HFF-Myc (cell line): Measurements from ENCODE around the gene YAF2.
"Not testable (repeated sequence)": the region's sequence is repeated elsewhere in the genome, so short reads cannot be mapped to it uniquely, and the experiment has no call there.

Source experiments
- DNase-seq: peaks from one replicate; pipeline ENCODE4 v3.0.0-alpha.2; 2011; ENCODE audit warnings: low read depth; ENCODE audit errors: extremely low read depth
- H3K4me3 ChIP-seq: replicated peaks from 2 replicates; pipeline ENCODE4 v1.5.1; 2011; ENCODE audit warnings: low read depth, mild to moderate bottlenecking, control low read depth, low read length
- TF ChIP-seq, protein P1 (sequence below): IDR thresholded peaks from 2 replicates; pipeline ENCODE4 v1.5.1; 2012; ENCODE audit warnings: mild to moderate bottlenecking, low read depth, low read length, control low read depth; ENCODE audit errors: missing control alignments

YAF2 gene

DNA sequence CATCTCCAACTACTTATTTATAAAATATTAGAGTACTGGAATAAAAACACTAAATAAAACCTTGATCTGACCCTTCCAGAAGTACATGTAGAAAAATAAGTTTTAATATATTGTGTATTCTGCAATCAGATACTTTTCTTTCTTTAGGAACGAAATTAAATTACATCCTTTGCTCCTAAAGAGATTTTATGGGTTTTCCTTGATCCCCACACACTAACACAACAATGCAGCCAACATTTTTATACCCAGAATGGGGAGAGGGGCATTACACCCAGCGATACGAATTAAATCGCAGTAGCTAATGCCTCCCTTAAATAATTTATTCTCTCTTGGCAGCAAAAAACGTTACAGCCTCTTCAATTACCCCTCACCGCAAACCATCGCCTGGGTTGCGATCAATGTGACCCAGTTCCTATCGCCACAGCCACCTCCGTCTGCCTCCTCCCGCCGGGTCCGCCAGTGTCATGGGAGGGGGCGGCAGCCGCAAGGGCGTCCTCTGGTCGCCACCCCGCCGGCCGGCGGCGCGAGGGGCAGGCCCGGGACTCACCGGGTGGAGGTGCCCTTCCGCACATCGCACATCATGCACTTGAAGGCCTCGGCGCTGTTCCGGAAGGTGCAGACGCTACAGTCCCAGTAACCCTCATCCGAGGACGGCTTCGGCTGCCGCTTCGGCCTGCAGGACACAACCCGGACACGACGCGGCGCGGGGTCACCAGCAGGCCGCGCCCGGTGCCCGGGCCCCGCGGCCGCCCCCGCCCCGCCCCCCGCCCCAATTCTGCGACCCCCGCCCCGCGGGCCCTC lies 796 bp downstream of the YAF2 start:
- peak; percentile 36 for DNase-seq
- TF ChIP-seq, protein P1, sequence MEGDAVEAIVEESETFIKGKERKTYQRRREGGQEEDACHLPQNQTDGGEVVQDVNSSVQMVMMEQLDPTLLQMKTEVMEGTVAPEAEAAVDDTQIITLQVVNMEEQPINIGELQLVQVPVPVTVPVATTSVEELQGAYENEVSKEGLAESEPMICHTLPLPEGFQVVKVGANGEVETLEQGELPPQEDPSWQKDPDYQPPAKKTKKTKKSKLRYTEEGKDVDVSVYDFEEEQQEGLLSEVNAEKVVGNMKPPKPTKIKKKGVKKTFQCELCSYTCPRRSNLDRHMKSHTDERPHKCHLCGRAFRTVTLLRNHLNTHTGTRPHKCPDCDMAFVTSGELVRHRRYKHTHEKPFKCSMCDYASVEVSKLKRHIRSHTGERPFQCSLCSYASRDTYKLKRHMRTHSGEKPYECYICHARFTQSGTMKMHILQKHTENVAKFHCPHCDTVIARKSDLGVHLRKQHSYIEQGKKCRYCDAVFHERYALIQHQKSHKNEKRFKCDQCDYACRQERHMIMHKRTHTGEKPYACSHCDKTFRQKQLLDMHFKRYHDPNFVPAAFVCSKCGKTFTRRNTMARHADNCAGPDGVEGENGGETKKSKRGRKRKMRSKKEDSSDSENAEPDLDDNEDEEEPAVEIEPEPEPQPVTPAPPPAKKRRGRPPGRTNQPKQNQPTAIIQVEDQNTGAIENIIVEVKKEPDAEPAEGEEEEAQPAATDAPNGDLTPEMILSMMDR = peak; percentile 25
- H3K4me3 ChIP-seq = peak overlapping the region; percentile 73

DNA sequence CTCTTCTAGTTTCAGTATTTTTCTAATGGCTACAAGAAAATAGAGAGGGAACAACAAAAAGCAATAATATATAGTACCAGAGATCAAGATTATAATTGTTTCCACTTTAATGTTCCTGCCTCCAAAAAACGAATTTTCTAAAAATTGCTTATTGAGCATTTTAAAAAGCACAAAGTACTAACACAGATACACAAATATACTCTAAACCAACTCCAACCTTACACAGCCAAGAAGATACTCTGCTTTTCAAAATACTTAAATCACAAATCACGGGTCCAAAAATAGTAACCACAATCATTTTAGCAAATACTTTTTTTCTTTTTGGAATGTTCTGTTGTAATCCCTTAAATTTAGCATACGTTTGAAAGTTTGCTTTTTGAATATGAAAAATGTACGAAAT lies 2.0 kb downstream of the YAF2 start:
- DNase-seq = no peak
- peak overlapping the region; percentile 73 for H3K4me3 ChIP-seq
- TF ChIP-seq, protein P1 = no peak

DNA sequence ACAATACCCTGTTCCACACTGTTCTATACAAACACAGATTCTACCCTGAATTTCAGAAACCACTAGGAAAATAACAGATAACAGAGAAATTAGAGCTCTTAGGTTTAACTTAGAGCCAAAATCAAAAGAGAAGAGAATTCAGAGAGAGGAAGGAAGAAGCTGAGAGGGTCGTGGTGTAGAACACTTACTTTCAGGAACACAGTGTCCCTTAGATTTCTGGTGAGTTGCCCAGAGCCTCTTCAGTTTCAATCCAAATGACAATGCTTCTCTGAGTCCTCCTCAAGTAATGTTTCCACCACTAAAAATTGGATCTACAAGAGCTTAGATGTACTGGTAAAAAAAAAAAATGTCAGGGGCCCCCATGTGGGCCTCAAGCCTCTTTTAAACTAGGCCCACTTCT lies 2.6 kb downstream of the YAF2 start:
- peak overlapping the region; percentile 13; the same call in 1 of the 2 replicates for H3K4me3 ChIP-seq
- no peak for DNase-seq
- TF ChIP-seq, protein P1 = no peak

DNA sequence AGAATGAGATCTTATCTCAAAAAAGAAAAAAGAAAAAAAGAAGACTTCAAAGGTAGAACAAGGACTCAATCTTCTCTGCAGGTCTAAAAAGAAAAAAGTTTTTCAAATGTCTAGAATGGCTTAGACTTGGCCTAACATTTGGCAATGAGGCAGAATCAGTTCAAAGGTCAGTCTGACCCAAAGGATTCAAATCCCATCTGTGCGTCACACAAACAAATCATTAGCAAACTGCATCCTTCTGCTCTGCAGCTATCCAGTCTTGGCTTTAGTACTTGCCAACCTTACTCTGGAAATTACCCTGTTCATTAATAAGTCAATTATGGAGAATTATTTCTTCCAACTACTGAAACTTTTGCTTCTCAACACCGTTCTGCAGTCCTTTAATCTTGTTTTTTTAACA lies 3.1 kb downstream of the YAF2 start:
- no peak for DNase-seq
- TF ChIP-seq, protein P1 = no peak
- no peak overlapping the region for H3K4me3 ChIP-seq

DNA sequence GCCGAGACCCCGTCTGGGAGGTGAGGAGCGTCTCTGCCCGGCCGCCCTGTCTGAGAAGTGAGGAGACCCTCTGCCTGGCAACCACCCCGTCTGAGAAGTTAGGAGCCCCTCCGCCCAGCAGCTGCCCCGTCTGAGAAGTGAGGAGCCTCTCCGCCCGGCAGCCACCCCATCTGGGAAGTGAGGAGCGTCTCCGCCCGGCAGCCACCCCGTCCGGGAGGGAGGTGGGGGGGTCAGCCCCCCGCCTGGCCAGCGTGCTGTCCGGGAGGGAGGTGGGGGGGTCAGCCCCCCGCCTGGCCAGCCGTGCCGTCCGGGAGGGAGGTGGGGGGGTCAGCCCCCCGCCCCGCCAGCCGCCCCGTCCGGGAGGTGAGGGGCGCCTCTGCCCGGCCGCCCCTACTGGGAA lies 10.5 kb downstream of the YAF2 start:
- DNase-seq, H3K4me3 ChIP-seq: not testable (repeated sequence)

DNA sequence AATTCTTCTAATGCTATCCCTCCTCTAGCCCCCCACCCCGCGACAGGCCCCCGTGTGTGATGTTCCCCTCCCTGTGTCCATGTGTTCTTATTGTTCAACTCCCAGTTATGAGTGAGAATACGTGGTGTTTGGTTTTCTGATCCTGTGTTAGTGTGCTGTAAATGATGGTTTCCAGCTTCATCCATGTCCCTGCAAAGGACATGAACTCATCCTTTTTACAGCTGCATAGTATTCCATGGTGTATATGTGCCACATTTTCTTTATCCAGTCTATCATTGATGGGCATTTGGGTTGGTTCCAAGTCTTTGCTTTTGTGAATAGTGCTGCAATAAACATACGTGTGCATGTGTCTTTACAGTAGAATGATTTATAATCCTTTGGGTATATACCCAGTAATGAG lies 13.5 kb downstream of the YAF2 start:
- DNase-seq, H3K4me3 ChIP-seq: not testable (repeated sequence)

DNA sequence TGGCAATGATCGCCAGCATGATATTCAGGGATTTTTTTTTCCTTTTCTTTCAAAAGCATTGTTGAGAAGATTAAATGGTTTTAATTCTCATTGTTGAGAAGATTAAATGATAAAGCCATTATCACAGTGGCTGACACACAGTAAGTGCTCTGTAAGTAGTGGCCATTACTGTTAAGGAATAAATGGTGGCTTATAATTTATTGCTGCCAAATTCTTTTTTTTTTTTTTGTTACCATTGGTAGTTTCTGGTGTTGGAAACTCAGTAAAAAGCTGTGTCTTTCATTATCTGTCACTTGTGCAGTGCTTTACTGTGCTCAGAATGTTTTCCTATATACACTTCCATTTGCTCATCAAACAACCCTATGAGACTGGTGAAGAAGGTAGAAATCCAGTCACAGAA lies 15.3 kb downstream of the YAF2 start:
- no peak for DNase-seq
- H3K4me3 ChIP-seq = no peak overlapping the region
- TF ChIP-seq, protein P1 = no peak

DNA sequence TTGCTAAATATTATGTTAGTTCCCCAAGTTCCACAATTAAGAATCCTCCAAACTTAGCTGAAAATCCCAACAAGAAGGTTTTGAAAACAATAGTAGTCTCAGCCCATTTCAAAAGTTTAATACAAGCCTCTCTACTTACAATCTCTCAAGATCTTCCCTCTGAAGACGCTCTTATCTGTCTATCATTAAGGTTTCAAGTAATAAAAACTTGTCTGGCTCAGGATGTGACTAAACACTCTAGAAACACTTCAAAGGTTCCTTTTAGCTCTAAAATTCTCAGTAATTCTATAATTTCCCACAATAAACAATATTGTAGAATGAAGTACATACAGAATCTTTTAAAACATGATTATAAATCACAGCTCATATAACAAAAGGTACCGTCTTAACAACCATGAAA lies 16.3 kb downstream of the YAF2 start:
- TF ChIP-seq, protein P1 = no peak

More for the DNA sequence above, 16.3 kb downstream of the YAF2 start:
- no peak overlapping the region for H3K4me3 ChIP-seq
- no peak for DNase-seq
